GM23338 (cell line): Measurements from ENCODE around the gene PRKAR1B. TPM values are rescaled to one million over a fixed set of nuclear protein-coding genes. Genes with fewer than 3 reads are reported as not detected.

Experiments
- ATAC-seq: fragments of 200-7000 bp; cut with Tn5 transposase; 3 replicates; pipeline ENCODE4 v1.9.1; 2020
- DNase-seq: peaks from one replicate; pipeline ENCODE4 v3.0.0-alpha.2; 2015; ENCODE audit warnings: low spot score
- H2AFZ ChIP-seq: fragments of 200-600 bp; sonication (generic); 2 replicates; pipeline ENCODE4 v1.8.0; 2016; ENCODE audit warnings: antibody characterized with exemption, mild to moderate bottlenecking, moderate library complexity
- H3F3A ChIP-seq: fragments of 200-600 bp; sonication (generic); replicated peaks from 2 replicates; pipeline ENCODE4 v1.8.0; 2017; ENCODE audit warnings: antibody characterized with exemption, mixed run types, low read depth
- H3K27ac ChIP-seq: fragments of 200-600 bp; sonication (generic); 2 replicates; pipeline ENCODE4 v1.6.1; 2016; ENCODE audit warnings: low read depth
- H3K27me3 ChIP-seq: fragments of 200-600 bp; sonication (generic); 2 replicates; pipeline ENCODE4 v1.8.0; 2016; ENCODE audit warnings: mild to moderate bottlenecking, mixed run types, moderate library complexity; ENCODE audit not compliant: insufficient read depth
- H3K36me3 ChIP-seq: fragments of 200-600 bp; sonication (generic); 2 replicates; pipeline ENCODE4 v1.8.0; 2016; ENCODE audit warnings: mild to moderate bottlenecking; ENCODE audit not compliant: insufficient read depth
- H3K4me1 ChIP-seq: fragments of 200-600 bp; sonication (generic); 2 replicates; pipeline ENCODE4 v1.8.0; 2016; ENCODE audit warnings: mild to moderate bottlenecking, moderate library complexity; ENCODE audit not compliant: insufficient read depth
- H3K4me2 ChIP-seq: fragments of 200-600 bp; sonication (generic); 2 replicates; pipeline ENCODE4 v1.7.1; 2017; ENCODE audit warnings: mixed run types
- H3K4me3 ChIP-seq: fragments of 200-600 bp; sonication (generic); 2 replicates; pipeline ENCODE4 v1.6.1; 2016; ENCODE audit warnings: mixed run types
- H3K79me2 ChIP-seq: fragments of 200-600 bp; sonication (generic); replicated peaks from 2 replicates; pipeline ENCODE4 v1.8.0; 2017; ENCODE audit warnings: mild to moderate bottlenecking; ENCODE audit not compliant: insufficient read depth
- H3K9me2 ChIP-seq: fragments of 200-600 bp; sonication (generic); 2 replicates; pipeline ENCODE4 v1.8.0; 2017; ENCODE audit not compliant: insufficient read depth
- H4K20me1 ChIP-seq: fragments of 200-600 bp; sonication (generic); replicated peaks from 2 replicates; pipeline ENCODE4 v1.8.0; 2017; ENCODE audit warnings: mild to moderate bottlenecking; ENCODE audit not compliant: insufficient read depth
- H3K27ac Mint-ChIP-seq: 2 replicates; pipeline ENCODE4 v1.8.0; 2020; ENCODE audit warnings: inconsistent platforms, mild to moderate bottlenecking, moderate library complexity, mixed read lengths
- H3K27me3 Mint-ChIP-seq: 3 replicates; pipeline ENCODE4 v1.8.0; 2022; ENCODE audit warnings: low read depth, mild to moderate bottlenecking, moderate library complexity, mixed read lengths, inconsistent platforms; ENCODE audit not compliant: insufficient read depth, poor library complexity
- H3K36me3 Mint-ChIP-seq: 3 replicates; pipeline ENCODE4 v1.8.0; 2021; ENCODE audit warnings: low read depth, mild to moderate bottlenecking, inconsistent platforms, moderate library complexity, mixed read lengths
- H3K4me1 Mint-ChIP-seq: 3 replicates; pipeline ENCODE4 v1.8.0; 2020; ENCODE audit warnings: mild to moderate bottlenecking, inconsistent platforms, mixed read lengths
- H3K4me3 Mint-ChIP-seq: 3 replicates; pipeline ENCODE4 v1.8.0; 2021; ENCODE audit warnings: moderate library complexity, mild to moderate bottlenecking, inconsistent platforms, mixed read lengths
- H3K9me3 Mint-ChIP-seq: 3 replicates; pipeline ENCODE4 v1.8.0; 2020; ENCODE audit warnings: moderate library complexity, mild to moderate bottlenecking, inconsistent platforms, mixed read lengths
- CREB1 ChIP-seq: fragments of 250-450 bp; sonication (Bioruptor Pico); IDR thresholded peaks from 2 replicates; pipeline ENCODE4 v1.5.0; 2020; ENCODE audit warnings: low read depth, mild to moderate bottlenecking, moderate library complexity
- CTCF ChIP-seq, 2 experiments: fragments of 200-600 bp in 1 of 2; sonication (generic) in 1 of 2; conservative IDR thresholded peaks; 2 replicates each; pipeline versions ENCODE4 v1.5.1 to v1.6.1; 2016 to 2017; ENCODE audit warnings: antibody characterized with exemption in 2 of 2, low read depth in 2 of 2, mild to moderate bottlenecking in 2 of 2, moderate library complexity in 1 of 2
- EZH2 ChIP-seq: fragments of 200-600 bp; sonication (generic); IDR thresholded peaks from one replicate; pipeline ENCODE4 v1.8.0; 2017; ENCODE audit warnings: antibody characterized with exemption, mild to moderate bottlenecking, low read depth; ENCODE audit not compliant: unreplicated experiment
- EZH2phosphoT487 ChIP-seq: fragments of 200-600 bp; sonication (generic); IDR thresholded peaks from one replicate; pipeline ENCODE4 v1.8.1; 2018; ENCODE audit warnings: antibody characterized with exemption; ENCODE audit not compliant: unreplicated experiment
- JUNB ChIP-seq: IDR thresholded peaks from one replicate; pipeline ENCODE4 v1.6.1; 2016; ENCODE audit warnings: antibody characterized with exemption; ENCODE audit not compliant: unreplicated experiment
- NANOG ChIP-seq: IDR thresholded peaks from 2 replicates; pipeline ENCODE4 v1.6.1; 2016; ENCODE audit warnings: antibody characterized with exemption, borderline replicate concordance
- POLR2AphosphoS5 ChIP-seq: IDR thresholded peaks from 2 replicates; pipeline ENCODE4 v1.6.1; 2016; ENCODE audit warnings: antibody characterized with exemption, low read depth
- STAT1 ChIP-seq: IDR thresholded peaks from one replicate; pipeline ENCODE4 v1.6.1; 2016; ENCODE audit warnings: antibody characterized with exemption; ENCODE audit not compliant: unreplicated experiment
- ZNF114 ChIP-seq: fragments of 250-450 bp; sonication (Bioruptor Pico); IDR thresholded peaks from 2 replicates; pipeline ENCODE4 v1.5.0; 2020; ENCODE audit warnings: mild to moderate bottlenecking, moderate library complexity
- ZNF462 ChIP-seq: fragments of 250-450 bp; sonication (Bioruptor Pico); IDR thresholded peaks from 2 replicates; pipeline ENCODE4 v1.5.0; 2020; ENCODE audit warnings: mild to moderate bottlenecking, moderate library complexity
- polyA plus RNA-seq: library from polyadenylated mRNA; unstranded; fragments of >200 nt; fragmentation: Nextera tagmentation; extraction: Ambion mirVana; gene quantifications from 2 replicates; pipeline ENCODE4 v1.2.1, GENCODE V29; 2016
- total RNA-seq: library from RNA; depleted of rRNA; stranded (reverse); fragments of >200 nt; shearing (Covaris generic); gene quantifications from 2 replicates; pipeline ENCODE4 v1.2.3, GENCODE V29; 2014
- TF ChIP-seq, protein P1 (sequence below): IDR thresholded peaks from 2 replicates; pipeline ENCODE4 v1.6.1; 2016; ENCODE audit warnings: antibody characterized with exemption
- TF ChIP-seq, protein P2 (sequence below): IDR thresholded peaks from one replicate; pipeline ENCODE4 v1.6.1; 2018; ENCODE audit warnings: antibody characterized with exemption; ENCODE audit not compliant: unreplicated experiment

PRKAR1B gene
- total and polyA plus RNA-seq, 2 experiments from 2014 or later, result 35.7 to 36.7 TPM

GRCh38 chr7:732094-732541 lies 5.0 kb upstream of the PRKAR1B start (continued):
- TF ChIP-seq POLR2AphosphoS5, result no peak
- TF ChIP-seq NANOG, result no peak
- TF ChIP-seq JUNB, result no peak

DNA sequence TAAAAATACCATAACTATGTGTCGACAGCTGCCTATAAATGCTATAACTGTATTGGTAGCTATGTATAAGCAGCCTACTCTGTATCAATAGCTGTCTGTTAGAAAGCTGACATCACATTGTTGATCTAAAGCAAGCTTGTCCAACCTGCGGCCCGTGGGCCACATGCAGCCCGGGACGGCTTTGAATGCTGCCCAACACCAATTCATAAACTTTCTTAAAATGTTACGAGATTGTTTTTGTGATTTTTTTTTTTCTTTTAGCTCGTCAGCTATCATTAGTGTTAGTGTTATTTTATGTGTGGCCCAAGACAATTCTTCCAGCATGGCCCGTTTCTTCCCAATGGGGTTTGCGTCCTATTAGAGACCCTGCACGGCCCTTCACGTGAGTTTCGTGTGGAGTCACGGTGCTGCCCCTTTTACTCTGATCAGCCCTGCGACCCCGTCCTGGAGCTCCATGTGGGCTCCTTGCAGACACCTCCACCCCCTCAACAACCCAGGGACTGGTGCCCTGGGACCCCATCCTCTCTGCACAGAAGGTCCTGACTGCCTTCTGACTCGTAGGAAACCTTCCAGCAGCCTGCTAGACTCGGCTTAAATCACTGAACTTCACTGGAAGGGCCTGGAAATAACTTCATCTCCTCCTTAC lies 4.5 kb upstream of the PRKAR1B start:
- Histone ChIP-seq H3K4me1 (no peaks in the 10 kb centered on the region; the same call in 1 of the 2 replicates), H4K20me1 (peaks cover 9% of the 10 kb centered on the region; the same call in 1 of the 2 replicates), H3K36me3 (peaks cover 3% of the 10 kb centered on the region; the same call in 1 of the 2 replicates), H3K27me3 (no peaks in the 10 kb centered on the region), H3F3A (no peaks in the 10 kb centered on the region), H3K79me2 (peaks cover 83% of the 10 kb centered on the region), H3K27ac (0 out of 2 replicates have a peak overlapping the region, but pooled peaks have one; percentile 39), H3K4me2 (no peak overlapping the region), H2AFZ (no peak overlapping the region), H3K9me2 (no peaks in the 10 kb centered on the region), H3K4me3 (no peak overlapping the region)
- Mint-ChIP-seq H3K4me3 (no peak overlapping the region; the same call in 2 of the 3 replicates), H3K9me3 (no peaks in the 10 kb centered on the region; the same call in 2 of the 3 replicates), H3K27me3 (peaks cover 6% of the 10 kb centered on the region), H3K4me1 (peaks cover 9% of the 10 kb centered on the region), H3K27ac (peak overlapping the region; percentile 64; the same call in 1 of the 2 replicates), H3K36me3 (peaks cover 21% of the 10 kb centered on the region)
- no peak for DNase-seq
- ATAC-seq, result no peak
- TF ChIP-seq JUNB (no peak), ZNF462 (CRISPR knock-in tag) (no peak), CTCF (conservative IDR thresholded peaks at IDR 0.05; ENCODE audit: low read depth in 2 of 2) (no peak), ZNF114 (CRISPR knock-in tag) (no peak), NANOG (no peak), CREB1 (CRISPR knock-in tag) (no peak), EZH2phosphoT487 (no peak), STAT1 (no peak), EZH2 (no peak), POLR2AphosphoS5 (no peak)
- TF ChIP-seq, protein P1, sequence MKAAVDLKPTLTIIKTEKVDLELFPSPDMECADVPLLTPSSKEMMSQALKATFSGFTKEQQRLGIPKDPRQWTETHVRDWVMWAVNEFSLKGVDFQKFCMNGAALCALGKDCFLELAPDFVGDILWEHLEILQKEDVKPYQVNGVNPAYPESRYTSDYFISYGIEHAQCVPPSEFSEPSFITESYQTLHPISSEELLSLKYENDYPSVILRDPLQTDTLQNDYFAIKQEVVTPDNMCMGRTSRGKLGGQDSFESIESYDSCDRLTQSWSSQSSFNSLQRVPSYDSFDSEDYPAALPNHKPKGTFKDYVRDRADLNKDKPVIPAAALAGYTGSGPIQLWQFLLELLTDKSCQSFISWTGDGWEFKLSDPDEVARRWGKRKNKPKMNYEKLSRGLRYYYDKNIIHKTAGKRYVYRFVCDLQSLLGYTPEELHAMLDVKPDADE, result no peak
- TF ChIP-seq, protein P2, sequence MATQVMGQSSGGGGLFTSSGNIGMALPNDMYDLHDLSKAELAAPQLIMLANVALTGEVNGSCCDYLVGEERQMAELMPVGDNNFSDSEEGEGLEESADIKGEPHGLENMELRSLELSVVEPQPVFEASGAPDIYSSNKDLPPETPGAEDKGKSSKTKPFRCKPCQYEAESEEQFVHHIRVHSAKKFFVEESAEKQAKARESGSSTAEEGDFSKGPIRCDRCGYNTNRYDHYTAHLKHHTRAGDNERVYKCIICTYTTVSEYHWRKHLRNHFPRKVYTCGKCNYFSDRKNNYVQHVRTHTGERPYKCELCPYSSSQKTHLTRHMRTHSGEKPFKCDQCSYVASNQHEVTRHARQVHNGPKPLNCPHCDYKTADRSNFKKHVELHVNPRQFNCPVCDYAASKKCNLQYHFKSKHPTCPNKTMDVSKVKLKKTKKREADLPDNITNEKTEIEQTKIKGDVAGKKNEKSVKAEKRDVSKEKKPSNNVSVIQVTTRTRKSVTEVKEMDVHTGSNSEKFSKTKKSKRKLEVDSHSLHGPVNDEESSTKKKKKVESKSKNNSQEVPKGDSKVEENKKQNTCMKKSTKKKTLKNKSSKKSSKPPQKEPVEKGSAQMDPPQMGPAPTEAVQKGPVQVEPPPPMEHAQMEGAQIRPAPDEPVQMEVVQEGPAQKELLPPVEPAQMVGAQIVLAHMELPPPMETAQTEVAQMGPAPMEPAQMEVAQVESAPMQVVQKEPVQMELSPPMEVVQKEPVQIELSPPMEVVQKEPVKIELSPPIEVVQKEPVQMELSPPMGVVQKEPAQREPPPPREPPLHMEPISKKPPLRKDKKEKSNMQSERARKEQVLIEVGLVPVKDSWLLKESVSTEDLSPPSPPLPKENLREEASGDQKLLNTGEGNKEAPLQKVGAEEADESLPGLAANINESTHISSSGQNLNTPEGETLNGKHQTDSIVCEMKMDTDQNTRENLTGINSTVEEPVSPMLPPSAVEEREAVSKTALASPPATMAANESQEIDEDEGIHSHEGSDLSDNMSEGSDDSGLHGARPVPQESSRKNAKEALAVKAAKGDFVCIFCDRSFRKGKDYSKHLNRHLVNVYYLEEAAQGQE, result no peak
